GM23338 (cell line): Measurements from ENCODE around the gene ADGRD1. TPM values are rescaled to one million over a fixed set of nuclear protein-coding genes. Genes with fewer than 3 reads are reported as not detected.
A peak's percentile ranks its signal among the peaks of the same experiment; 100 is the strongest.
"Not testable (repeated sequence)": the region's sequence is repeated elsewhere in the genome, so short reads cannot be mapped to it uniquely, and the experiment has no call there.

Source experiments
- ATAC-seq: fragments of 200-7000 bp; cut with Tn5 transposase; 3 replicates; pipeline ENCODE4 v1.9.1; 2020
- DNase-seq: peaks from one replicate; pipeline ENCODE4 v3.0.0-alpha.2; 2015; ENCODE audit warnings: low spot score
- H2AFZ ChIP-seq: fragments of 200-600 bp; sonication (generic); 2 replicates; pipeline ENCODE4 v1.8.0; 2016; ENCODE audit warnings: antibody characterized with exemption, mild to moderate bottlenecking, moderate library complexity
- H3F3A ChIP-seq: fragments of 200-600 bp; sonication (generic); replicated peaks from 2 replicates; pipeline ENCODE4 v1.8.0; 2017; ENCODE audit warnings: antibody characterized with exemption, mixed run types, low read depth
- H3K27ac ChIP-seq: fragments of 200-600 bp; sonication (generic); 2 replicates; pipeline ENCODE4 v1.6.1; 2016; ENCODE audit warnings: low read depth
- H3K27me3 ChIP-seq: fragments of 200-600 bp; sonication (generic); 2 replicates; pipeline ENCODE4 v1.8.0; 2016; ENCODE audit warnings: mild to moderate bottlenecking, mixed run types, moderate library complexity; ENCODE audit not compliant: insufficient read depth
- H3K36me3 ChIP-seq: fragments of 200-600 bp; sonication (generic); 2 replicates; pipeline ENCODE4 v1.8.0; 2016; ENCODE audit warnings: mild to moderate bottlenecking; ENCODE audit not compliant: insufficient read depth
- H3K4me1 ChIP-seq: fragments of 200-600 bp; sonication (generic); 2 replicates; pipeline ENCODE4 v1.8.0; 2016; ENCODE audit warnings: mild to moderate bottlenecking, moderate library complexity; ENCODE audit not compliant: insufficient read depth
- H3K4me2 ChIP-seq: fragments of 200-600 bp; sonication (generic); 2 replicates; pipeline ENCODE4 v1.7.1; 2017; ENCODE audit warnings: mixed run types
- H3K4me3 ChIP-seq: fragments of 200-600 bp; sonication (generic); 2 replicates; pipeline ENCODE4 v1.6.1; 2016; ENCODE audit warnings: mixed run types
- H3K79me2 ChIP-seq: fragments of 200-600 bp; sonication (generic); replicated peaks from 2 replicates; pipeline ENCODE4 v1.8.0; 2017; ENCODE audit warnings: mild to moderate bottlenecking; ENCODE audit not compliant: insufficient read depth
- H3K9me2 ChIP-seq: fragments of 200-600 bp; sonication (generic); 2 replicates; pipeline ENCODE4 v1.8.0; 2017; ENCODE audit not compliant: insufficient read depth
- H4K20me1 ChIP-seq: fragments of 200-600 bp; sonication (generic); replicated peaks from 2 replicates; pipeline ENCODE4 v1.8.0; 2017; ENCODE audit warnings: mild to moderate bottlenecking; ENCODE audit not compliant: insufficient read depth
- H3K27ac Mint-ChIP-seq: 2 replicates; pipeline ENCODE4 v1.8.0; 2020; ENCODE audit warnings: inconsistent platforms, mild to moderate bottlenecking, moderate library complexity, mixed read lengths
- H3K27me3 Mint-ChIP-seq: 3 replicates; pipeline ENCODE4 v1.8.0; 2022; ENCODE audit warnings: low read depth, mild to moderate bottlenecking, moderate library complexity, mixed read lengths, inconsistent platforms; ENCODE audit not compliant: insufficient read depth, poor library complexity
- H3K36me3 Mint-ChIP-seq: 3 replicates; pipeline ENCODE4 v1.8.0; 2021; ENCODE audit warnings: low read depth, mild to moderate bottlenecking, inconsistent platforms, moderate library complexity, mixed read lengths
- H3K4me1 Mint-ChIP-seq: 3 replicates; pipeline ENCODE4 v1.8.0; 2020; ENCODE audit warnings: mild to moderate bottlenecking, inconsistent platforms, mixed read lengths
- H3K4me3 Mint-ChIP-seq: 3 replicates; pipeline ENCODE4 v1.8.0; 2021; ENCODE audit warnings: moderate library complexity, mild to moderate bottlenecking, inconsistent platforms, mixed read lengths
- H3K9me3 Mint-ChIP-seq: 3 replicates; pipeline ENCODE4 v1.8.0; 2020; ENCODE audit warnings: moderate library complexity, mild to moderate bottlenecking, inconsistent platforms, mixed read lengths
- JUNB ChIP-seq: IDR thresholded peaks from one replicate; pipeline ENCODE4 v1.6.1; 2016; ENCODE audit warnings: antibody characterized with exemption; ENCODE audit not compliant: unreplicated experiment
- NANOG ChIP-seq: IDR thresholded peaks from 2 replicates; pipeline ENCODE4 v1.6.1; 2016; ENCODE audit warnings: antibody characterized with exemption, borderline replicate concordance
- ZNF114 ChIP-seq: fragments of 250-450 bp; sonication (Bioruptor Pico); IDR thresholded peaks from 2 replicates; pipeline ENCODE4 v1.5.0; 2020; ENCODE audit warnings: mild to moderate bottlenecking, moderate library complexity
- ZNF331 ChIP-seq: fragments of 250-450 bp; sonication (Bioruptor Pico); IDR thresholded peaks from 2 replicates; pipeline ENCODE4 v1.5.0; 2020; ENCODE audit warnings: low read depth, mild to moderate bottlenecking, moderate library complexity
- polyA plus RNA-seq: library from polyadenylated mRNA; unstranded; fragments of >200 nt; fragmentation: Nextera tagmentation; extraction: Ambion mirVana; gene quantifications from 2 replicates; pipeline ENCODE4 v1.2.1, GENCODE V29; 2016
- total RNA-seq: library from RNA; depleted of rRNA; stranded (reverse); fragments of >200 nt; shearing (Covaris generic); gene quantifications from 2 replicates; pipeline ENCODE4 v1.2.3, GENCODE V29; 2014
- TF ChIP-seq, protein P1 (sequence below): fragments of 250-450 bp; sonication (Bioruptor Pico); IDR thresholded peaks from 2 replicates; pipeline ENCODE4 v1.5.0; 2020; ENCODE audit warnings: mild to moderate bottlenecking, moderate library complexity
- TF ChIP-seq, protein P2 (sequence below), 2 experiments: fragments of 200-600 bp in 1 of 2; sonication (generic) in 1 of 2; conservative IDR thresholded peaks; 2 replicates each; pipeline versions ENCODE4 v1.5.1 to v1.6.1; 2016 to 2017; ENCODE audit warnings: antibody characterized with exemption in 2 of 2, low read depth in 2 of 2, mild to moderate bottlenecking in 2 of 2, moderate library complexity in 1 of 2

Gene ADGRD1
- total and polyA plus RNA-seq, 2 experiments from 2014 or later = 1.4 TPM; not detected in 1

DNA sequence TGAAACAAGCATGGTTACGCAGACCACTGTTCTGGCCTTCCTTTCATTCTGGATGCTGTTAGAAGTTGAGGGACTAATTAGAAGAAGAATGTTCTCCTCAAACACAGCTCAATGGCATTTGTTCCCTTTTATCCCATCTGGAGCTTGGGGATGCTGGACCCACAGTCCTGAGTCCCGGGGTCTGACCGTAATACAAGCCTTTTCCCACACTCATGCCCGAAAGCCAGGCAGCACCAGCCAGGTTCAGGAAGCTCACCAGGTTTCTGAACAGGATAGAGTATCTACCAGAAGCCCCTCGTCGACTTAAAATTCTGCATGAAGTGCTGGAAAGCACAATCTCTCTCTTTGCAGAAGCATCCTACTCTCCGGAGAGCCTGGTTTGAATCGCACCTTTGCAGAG, 165.6 kb downstream of the ADGRD1 start:
- not testable (repeated sequence) for H3K4me2 ChIP-seq, H3K27me3 ChIP-seq, H3K27ac Mint-ChIP-seq, H3K27ac ChIP-seq, H3K36me3 ChIP-seq, H3K4me3 Mint-ChIP-seq, H3K4me3 ChIP-seq, H3K9me3 Mint-ChIP-seq, H4K20me1 ChIP-seq, H3K79me2 ChIP-seq, H3K27me3 Mint-ChIP-seq, H2AFZ ChIP-seq, ATAC-seq, H3K36me3 Mint-ChIP-seq, DNase-seq, H3F3A ChIP-seq, H3K4me1 Mint-ChIP-seq, H3K4me1 ChIP-seq, H3K9me2 ChIP-seq

DNA sequence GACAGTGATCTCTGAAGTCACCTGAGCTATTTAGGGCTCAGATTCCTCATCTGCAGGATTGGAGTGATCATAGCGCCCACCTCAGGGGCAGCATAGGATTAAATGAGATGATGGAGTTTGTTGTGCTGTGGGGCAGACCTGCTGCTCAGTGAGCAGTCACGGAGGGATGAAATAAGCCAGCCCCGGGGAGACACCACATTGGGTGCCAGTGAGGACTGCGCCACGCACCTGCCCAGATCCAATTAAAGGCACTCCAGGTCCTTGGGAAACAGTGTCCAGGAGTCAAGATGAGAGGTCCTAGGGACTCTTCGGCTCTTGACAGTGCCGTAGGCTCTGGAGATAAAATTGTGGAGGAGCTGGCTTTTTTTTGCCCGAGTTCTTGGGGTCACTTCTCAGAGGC, 166.2 kb downstream of the ADGRD1 start:
- no peak for ATAC-seq
- H3K9me3 Mint-ChIP-seq = no peaks in the 10 kb centered on the region

More for the DNA sequence above, 166.2 kb downstream of the ADGRD1 start:
- Mint-ChIP-seq H3K4me1 (no peaks in the 10 kb centered on the region), H3K36me3 (no peaks in the 10 kb centered on the region), H3K27ac (no peak overlapping the region), H3K27me3 (peaks cover 5% of the 10 kb centered on the region), H3K4me3 (no peak overlapping the region)
- no peak for DNase-seq
- Histone ChIP-seq H3K4me1 (no peaks in the 10 kb centered on the region), H3K9me2 (no peaks in the 10 kb centered on the region), H3K27me3 (no peaks in the 10 kb centered on the region), H3K79me2 (no peaks in the 10 kb centered on the region), H3K4me3 (no peak overlapping the region), H2AFZ (no peak overlapping the region), H4K20me1 (no peaks in the 10 kb centered on the region), H3F3A (no peaks in the 10 kb centered on the region), H3K4me2 (no peak overlapping the region), H3K36me3 (no peaks in the 10 kb centered on the region), H3K27ac (no peak overlapping the region)
- no peak for TF ChIP-seq ZNF331 (CRISPR knock-in tag)
- TF ChIP-seq JUNB = no peak
- no peak for TF ChIP-seq NANOG
- TF ChIP-seq, protein P1, sequence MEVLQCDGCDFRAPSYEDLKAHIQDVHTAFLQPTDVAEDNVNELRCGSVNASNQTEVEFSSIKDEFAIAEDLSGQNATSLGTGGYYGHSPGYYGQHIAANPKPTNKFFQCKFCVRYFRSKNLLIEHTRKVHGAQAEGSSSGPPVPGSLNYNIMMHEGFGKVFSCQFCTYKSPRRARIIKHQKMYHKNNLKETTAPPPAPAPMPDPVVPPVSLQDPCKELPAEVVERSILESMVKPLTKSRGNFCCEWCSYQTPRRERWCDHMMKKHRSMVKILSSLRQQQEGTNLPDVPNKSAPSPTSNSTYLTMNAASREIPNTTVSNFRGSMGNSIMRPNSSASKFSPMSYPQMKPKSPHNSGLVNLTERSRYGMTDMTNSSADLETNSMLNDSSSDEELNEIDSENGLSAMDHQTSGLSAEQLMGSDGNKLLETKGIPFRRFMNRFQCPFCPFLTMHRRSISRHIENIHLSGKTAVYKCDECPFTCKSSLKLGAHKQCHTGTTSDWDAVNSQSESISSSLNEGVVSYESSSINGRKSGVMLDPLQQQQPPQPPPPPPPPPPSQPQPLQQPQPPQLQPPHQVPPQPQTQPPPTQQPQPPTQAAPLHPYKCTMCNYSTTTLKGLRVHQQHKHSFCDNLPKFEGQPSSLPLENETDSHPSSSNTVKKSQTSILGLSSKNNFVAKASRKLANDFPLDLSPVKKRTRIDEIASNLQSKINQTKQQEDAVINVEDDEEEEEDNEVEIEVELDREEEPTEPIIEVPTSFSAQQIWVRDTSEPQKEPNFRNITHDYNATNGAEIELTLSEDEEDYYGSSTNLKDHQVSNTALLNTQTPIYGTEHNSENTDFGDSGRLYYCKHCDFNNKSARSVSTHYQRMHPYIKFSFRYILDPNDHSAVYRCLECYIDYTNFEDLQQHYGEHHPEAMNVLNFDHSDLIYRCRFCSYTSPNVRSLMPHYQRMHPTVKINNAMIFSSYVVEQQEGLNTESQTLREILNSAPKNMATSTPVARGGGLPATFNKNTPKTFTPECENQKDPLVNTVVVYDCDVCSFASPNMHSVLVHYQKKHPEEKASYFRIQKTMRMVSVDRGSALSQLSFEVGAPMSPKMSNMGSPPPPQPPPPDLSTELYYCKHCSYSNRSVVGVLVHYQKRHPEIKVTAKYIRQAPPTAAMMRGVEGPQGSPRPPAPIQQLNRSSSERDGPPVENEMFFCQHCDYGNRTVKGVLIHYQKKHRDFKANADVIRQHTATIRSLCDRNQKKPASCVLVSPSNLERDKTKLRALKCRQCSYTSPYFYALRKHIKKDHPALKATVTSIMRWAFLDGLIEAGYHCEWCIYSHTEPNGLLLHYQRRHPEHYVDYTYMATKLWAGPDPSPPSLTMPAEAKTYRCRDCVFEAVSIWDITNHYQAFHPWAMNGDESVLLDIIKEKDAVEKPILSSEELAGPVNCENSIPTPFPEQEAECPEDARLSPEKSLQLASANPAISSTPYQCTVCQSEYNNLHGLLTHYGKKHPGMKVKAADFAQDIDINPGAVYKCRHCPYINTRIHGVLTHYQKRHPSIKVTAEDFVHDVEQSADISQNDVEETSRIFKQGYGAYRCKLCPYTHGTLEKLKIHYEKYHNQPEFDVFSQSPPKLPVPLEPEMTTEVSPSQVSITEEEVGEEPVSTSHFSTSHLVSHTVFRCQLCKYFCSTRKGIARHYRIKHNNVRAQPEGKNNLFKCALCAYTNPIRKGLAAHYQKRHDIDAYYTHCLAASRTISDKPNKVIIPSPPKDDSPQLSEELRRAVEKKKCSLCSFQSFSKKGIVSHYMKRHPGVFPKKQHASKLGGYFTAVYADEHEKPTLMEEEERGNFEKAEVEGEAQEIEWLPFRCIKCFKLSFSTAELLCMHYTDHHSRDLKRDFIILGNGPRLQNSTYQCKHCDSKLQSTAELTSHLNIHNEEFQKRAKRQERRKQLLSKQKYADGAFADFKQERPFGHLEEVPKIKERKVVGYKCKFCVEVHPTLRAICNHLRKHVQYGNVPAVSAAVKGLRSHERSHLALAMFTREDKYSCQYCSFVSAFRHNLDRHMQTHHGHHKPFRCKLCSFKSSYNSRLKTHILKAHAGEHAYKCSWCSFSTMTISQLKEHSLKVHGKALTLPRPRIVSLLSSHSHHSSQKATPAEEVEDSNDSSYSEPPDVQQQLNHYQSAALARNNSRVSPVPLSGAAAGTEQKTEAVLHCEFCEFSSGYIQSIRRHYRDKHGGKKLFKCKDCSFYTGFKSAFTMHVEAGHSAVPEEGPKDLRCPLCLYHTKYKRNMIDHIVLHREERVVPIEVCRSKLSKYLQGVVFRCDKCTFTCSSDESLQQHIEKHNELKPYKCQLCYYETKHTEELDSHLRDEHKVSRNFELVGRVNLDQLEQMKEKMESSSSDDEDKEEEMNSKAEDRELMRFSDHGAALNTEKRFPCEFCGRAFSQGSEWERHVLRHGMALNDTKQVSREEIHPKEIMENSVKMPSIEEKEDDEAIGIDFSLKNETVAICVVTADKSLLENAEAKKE (CRISPR knock-in tag) = no peak
- TF ChIP-seq, protein P2, sequence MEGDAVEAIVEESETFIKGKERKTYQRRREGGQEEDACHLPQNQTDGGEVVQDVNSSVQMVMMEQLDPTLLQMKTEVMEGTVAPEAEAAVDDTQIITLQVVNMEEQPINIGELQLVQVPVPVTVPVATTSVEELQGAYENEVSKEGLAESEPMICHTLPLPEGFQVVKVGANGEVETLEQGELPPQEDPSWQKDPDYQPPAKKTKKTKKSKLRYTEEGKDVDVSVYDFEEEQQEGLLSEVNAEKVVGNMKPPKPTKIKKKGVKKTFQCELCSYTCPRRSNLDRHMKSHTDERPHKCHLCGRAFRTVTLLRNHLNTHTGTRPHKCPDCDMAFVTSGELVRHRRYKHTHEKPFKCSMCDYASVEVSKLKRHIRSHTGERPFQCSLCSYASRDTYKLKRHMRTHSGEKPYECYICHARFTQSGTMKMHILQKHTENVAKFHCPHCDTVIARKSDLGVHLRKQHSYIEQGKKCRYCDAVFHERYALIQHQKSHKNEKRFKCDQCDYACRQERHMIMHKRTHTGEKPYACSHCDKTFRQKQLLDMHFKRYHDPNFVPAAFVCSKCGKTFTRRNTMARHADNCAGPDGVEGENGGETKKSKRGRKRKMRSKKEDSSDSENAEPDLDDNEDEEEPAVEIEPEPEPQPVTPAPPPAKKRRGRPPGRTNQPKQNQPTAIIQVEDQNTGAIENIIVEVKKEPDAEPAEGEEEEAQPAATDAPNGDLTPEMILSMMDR (conservative IDR thresholded peaks at IDR 0.05; ENCODE audit: low read depth in 2 of 2) = peak in 1 of 2 experiments; percentile 18; a peak in 1 of 4 replicates
- no peak for TF ChIP-seq ZNF114 (CRISPR knock-in tag)
